ENCODE results near the gene PCSK1N.
A peak's percentile ranks its signal among the peaks of the same experiment; 100 is the strongest.
"Not testable (repeated sequence)": the region's sequence is repeated elsewhere in the genome, so short reads cannot be mapped to it uniquely, and the experiment has no call there.

Gene PCSK1N

GRCh38 chrX:48823053-48823452 is 12.4 kb downstream of the PCSK1N start:
- DNase-seq (ENCODE audit: low read depth in 2 of 2), result no peak

- not testable (repeated sequence) for DNase-seq (ENCODE audit: low read depth in 2 of 2)
Measured at GRCh38 chrX:48819394-48819793, 16.0 kb downstream of the PCSK1N start.

- no peak for DNase-seq (ENCODE audit: low read depth in 2 of 2)
Measured at GRCh38 chrX:48818866-48819265, 16.5 kb downstream of the PCSK1N start.

- no peak for DNase-seq (ENCODE audit: low read depth in 2 of 2)
Measured at GRCh38 chrX:48818098-48818497, 17.3 kb downstream of the PCSK1N start.

GRCh38 chrX:48816014-48816810 is 19.2 kb downstream of the PCSK1N start:
- no peak for DNase-seq (ENCODE audit: low read depth in 2 of 2)

GRCh38 chrX:48815266-48815665 is 20.1 kb downstream of the PCSK1N start:
- no peak for DNase-seq (ENCODE audit: low read depth in 2 of 2)

- DNase-seq (ENCODE audit: low read depth in 2 of 2), result no peak
Measured at GRCh38 chrX:48814722-48815121, 20.7 kb downstream of the PCSK1N start.

- no peak for DNase-seq (ENCODE audit: low read depth in 2 of 2)
Measured at GRCh38 chrX:48813644-48814043, 21.8 kb downstream of the PCSK1N start.

GRCh38 chrX:48806081-48806480 is 29.3 kb downstream of the PCSK1N start:
- DNase-seq (ENCODE audit: low read depth in 2 of 2), result no peak

- no peak for DNase-seq (ENCODE audit: low read depth in 2 of 2)
Measured at GRCh38 chrX:48802905-48803200, 32.6 kb downstream of the PCSK1N start.

GRCh38 chrX:48802089-48802904 is 33.1 kb downstream of the PCSK1N start:
- DNase-seq (ENCODE audit: low read depth in 2 of 2), result peak; percentile 38 to 58

- DNase-seq (ENCODE audit: low read depth in 2 of 2), result peak; percentile 86
Measured at GRCh38 chrX:48801280-48802088, 33.9 kb downstream of the PCSK1N start, which contains the start of gene HDAC6. Gene HDAC6, plus strand, starts transcription at chrX:48802067. Its CDS starts 626 bp downstream, at chrX:48802693.

GRCh38 chrX:48800574-48801279 is 34.7 kb downstream of the PCSK1N start:
- DNase-seq (ENCODE audit: low read depth in 2 of 2), result no peak

GRCh38 chrX:48798318-48798717 is 37.1 kb downstream of the PCSK1N start:
- DNase-seq (ENCODE audit: low read depth in 2 of 2), result no peak

GRCh38 chrX:48794911-48795515 is 40.4 kb downstream of the PCSK1N start:
- no peak for DNase-seq (ENCODE audit: low read depth in 2 of 2)

GRCh38 chrX:48794340-48794910 is 41.0 kb downstream of the PCSK1N start:
- no peak for DNase-seq (ENCODE audit: low read depth in 2 of 2)

- no peak for DNase-seq (ENCODE audit: low read depth in 2 of 2)
Measured at GRCh38 chrX:48793935-48794334, 41.5 kb downstream of the PCSK1N start.

- no peak for DNase-seq (ENCODE audit: low read depth in 2 of 2)
Measured at GRCh38 chrX:48792219-48792618, 43.2 kb downstream of the PCSK1N start.

GRCh38 chrX:48791063-48791820 is 44.2 kb downstream of the PCSK1N start:
- no peak for DNase-seq (ENCODE audit: low read depth in 2 of 2)

- DNase-seq (ENCODE audit: low read depth in 2 of 2), result no peak
Measured at GRCh38 chrX:48790477-48790876, 44.9 kb downstream of the PCSK1N start.
